ENCODE data around the gene CERS3. TPM values are rescaled to one million over a fixed set of nuclear protein-coding genes. Genes with fewer than 3 reads are reported as not detected.

Gene CERS3
- polyA plus RNA-seq, 1 donor (not counting 4 experiments of a cell fraction or from before 2014, with no cell fraction given) = 23.5 TPM

DNA sequence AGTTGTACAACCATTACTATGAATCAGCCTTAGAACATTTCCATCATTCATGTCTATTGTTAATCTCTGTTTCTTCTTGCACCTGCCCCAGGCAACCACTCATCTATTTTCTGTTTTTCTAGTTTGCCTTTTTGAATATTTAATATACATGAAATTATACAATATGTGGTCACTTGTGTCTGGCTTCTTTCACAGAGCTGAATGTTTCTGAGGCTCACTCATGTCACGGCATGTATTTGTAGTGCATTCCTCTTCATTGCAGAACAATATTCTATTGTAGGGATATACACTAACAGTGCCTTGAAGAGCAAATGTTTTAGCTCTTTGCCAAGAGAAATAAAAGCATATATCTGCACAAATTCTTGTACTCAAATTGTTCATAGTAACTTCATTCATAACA is 32.9 kb downstream of the CERS3 start:
- DNase-seq (ENCODE audit: low read depth, low spot score) (peak; percentile 73), FAIRE-seq (peak; percentile 5)
- peaks cover 2% of the 10 kb centered on the region for H3K9me3 ChIP-seq (ENCODE audit: control insufficient read depth, low read depth, low read length)
- no peak overlapping the region for H3K9ac ChIP-seq (ENCODE audit: control insufficient read depth, extremely low read depth, insufficient read depth, low read length)
- H2AFZ ChIP-seq (ENCODE audit: control insufficient read depth, low read length) = no peak overlapping the region
- no peaks in the 10 kb centered on the region for H4K20me1 ChIP-seq (ENCODE audit: control insufficient read depth, extremely low read depth, insufficient read depth, low read length)
- H3K27me3 ChIP-seq (ENCODE audit: control insufficient read depth, extremely low read depth, insufficient read depth, low read length) = no peaks in the 10 kb centered on the region
- H3K9me1 ChIP-seq (ENCODE audit: control insufficient read depth, extremely low read depth, insufficient read depth, low read length) = no peaks in the 10 kb centered on the region
- H3K4me1 ChIP-seq (ENCODE audit: control insufficient read depth, extremely low read depth, insufficient read depth, low read length) = peaks cover 10% of the 10 kb centered on the region
- no peak overlapping the region for H3K4me3 ChIP-seq (ENCODE audit: control insufficient read depth in 2 of 3, extremely low read depth in 1 of 3, insufficient read depth in 2 of 3, low read depth in 1 of 3, low read length in 3 of 3)
- peaks cover 1 to 4% of the 10 kb centered on the region in 2 experiments for H3K36me3 ChIP-seq (ENCODE audit: control insufficient read depth in 2 of 2, extremely low read depth in 1 of 2, insufficient read depth in 2 of 2, low read length in 2 of 2)
- H3K27ac ChIP-seq (ENCODE audit: control insufficient read depth, insufficient read depth, low read length) = no peak overlapping the region
- H3K79me2 ChIP-seq (ENCODE audit: control insufficient read depth, insufficient read depth, low read length) = no peaks in the 10 kb centered on the region
- dilution Hi-C loops (cut with MboI; ENCODE audit: extremely low pct_ligation_motif_present, low sequenced_read_pairs) = no loop called here
- no peak for TF ChIP-seq CTCF (optimal IDR thresholded peaks at IDR 0.05 in 1 of 3, IDR thresholded peaks at IDR 0.05 in 1 of 3, conservative IDR thresholded peaks at IDR 0.05 in 1 of 3; ENCODE audit: extremely low read depth in 1 of 3, insufficient read depth in 2 of 3, low read length in 3 of 3)
- TF ChIP-seq EZH2 (IDR thresholded peaks at IDR 0.05; ENCODE audit: low read length) = no peak
- peak overlapping the region; percentile 9 for H3K4me2 ChIP-seq (ENCODE audit: control insufficient read depth, extremely low read depth, insufficient read depth, low read depth, low read length)

GRCh38 chr15:100493213-100493612 is 35.5 kb downstream of the CERS3 start:
- FAIRE-seq = no peak
- H3K27me3 ChIP-seq (ENCODE audit: control insufficient read depth, extremely low read depth, insufficient read depth, low read length) = no peaks in the 10 kb centered on the region
- dilution Hi-C loops (cut with MboI; ENCODE audit: extremely low pct_ligation_motif_present, low sequenced_read_pairs) = no loop called here

More at GRCh38 chr15:100493213-100493612, 35.5 kb downstream of the CERS3 start:
- DNase-seq (ENCODE audit: low read depth, low spot score) = no peak
- H3K36me3 ChIP-seq (ENCODE audit: control insufficient read depth in 2 of 2, extremely low read depth in 1 of 2, insufficient read depth in 2 of 2, low read length in 2 of 2) = peaks cover 0 to 4% of the 10 kb centered on the region in 2 experiments
- no peak overlapping the region for H2AFZ ChIP-seq (ENCODE audit: control insufficient read depth, low read length)
- no peak overlapping the region for H3K27ac ChIP-seq (ENCODE audit: control insufficient read depth, insufficient read depth, low read length)
- H3K4me2 ChIP-seq (ENCODE audit: control insufficient read depth, extremely low read depth, insufficient read depth, low read depth, low read length) = no peak overlapping the region
- H4K20me1 ChIP-seq (ENCODE audit: control insufficient read depth, extremely low read depth, insufficient read depth, low read length) = no peaks in the 10 kb centered on the region
- H3K9me1 ChIP-seq (ENCODE audit: control insufficient read depth, extremely low read depth, insufficient read depth, low read length) = no peaks in the 10 kb centered on the region
- H3K9ac ChIP-seq (ENCODE audit: control insufficient read depth, extremely low read depth, insufficient read depth, low read length) = no peak overlapping the region
- H3K79me2 ChIP-seq (ENCODE audit: control insufficient read depth, insufficient read depth, low read length) = no peaks in the 10 kb centered on the region
- H3K4me1 ChIP-seq (ENCODE audit: control insufficient read depth, extremely low read depth, insufficient read depth, low read length) = peaks cover 10% of the 10 kb centered on the region
- H3K4me3 ChIP-seq (ENCODE audit: control insufficient read depth in 2 of 3, extremely low read depth in 1 of 3, insufficient read depth in 2 of 3, low read depth in 1 of 3, low read length in 3 of 3) = no peak overlapping the region
- H3K9me3 ChIP-seq (ENCODE audit: control insufficient read depth, low read depth, low read length) = peaks cover 2% of the 10 kb centered on the region
- TF ChIP-seq EZH2 (IDR thresholded peaks at IDR 0.05; ENCODE audit: low read length) = no peak
- TF ChIP-seq CTCF (optimal IDR thresholded peaks at IDR 0.05 in 1 of 3, IDR thresholded peaks at IDR 0.05 in 1 of 3, conservative IDR thresholded peaks at IDR 0.05 in 1 of 3; ENCODE audit: extremely low read depth in 1 of 3, insufficient read depth in 2 of 3, low read length in 3 of 3) = no peak
